Ovary (tissue), 9 donors: ENCODE measurements around the gene TPGS1. TPM values are rescaled to one million over a fixed set of nuclear protein-coding genes. Genes with fewer than 3 reads are reported as not detected.

Experiments
- DNase-seq, 5 donors: peaks; one replicate each; pipeline ENCODE4 v3.0.0-alpha.2; 2019 to 2020
- H3K27ac ChIP-seq, 2 donors: fragments of 200-600 bp; one replicate each; pipeline versions ENCODE4 v1.5.1 to v1.8.0; 2019 to 2022
- H3K27me3 ChIP-seq: fragments of 200-600 bp; one replicate; pipeline ENCODE4 v1.8.0; 2022
- H3K36me3 ChIP-seq: fragments of 200-600 bp; sonication (generic); one replicate; pipeline ENCODE4 v1.5.1; 2019
- H3K4me1 ChIP-seq: one replicate; pipeline ENCODE4 v1.8.1; 2013; ENCODE audit warnings: mild to moderate bottlenecking, moderate library complexity; ENCODE audit not compliant: insufficient read depth
- H3K4me3 ChIP-seq: fragments of 200-600 bp; sonication (generic); one replicate; pipeline ENCODE4 v1.5.1; 2017
- H3K9me3 ChIP-seq, 2 donors: fragments of 200-600 bp in 1 of 2; sonication (generic) in 1 of 2; one replicate each; pipeline versions ENCODE4 v1.5.1 to v1.8.1; 2013 to 2019; ENCODE audit warnings: mild to moderate bottlenecking in 1 of 2, moderate library complexity in 1 of 2
- EP300 ChIP-seq: sonication (generic); formaldehyde crosslinking; IDR thresholded peaks from one replicate; pipeline ENCODE4 v1.6.1; 2017; ENCODE audit warnings: antibody characterized with exemption
- POLR2A ChIP-seq: fragments of 450-650 bp; IDR thresholded peaks from one replicate; pipeline ENCODE4 v1.6.1; 2017; ENCODE audit warnings: antibody characterized with exemption, mild to moderate bottlenecking, moderate library complexity
- WGBS, 3 donors: extraction: QIAGEN DNeasy Blood & Tissue Kit in 1 of 3; methylation state at CpG; one replicate each; pipeline versions ENCODE4 v1.1.5 to v1.1.7; 2013 to 2017; 5-methylcytosine and 5-hydroxymethylcytosine counted together
- intact Hi-C, 4 donors: fragments of 100-400 bp; cut with DNase I; formaldehyde crosslinking; loops; one replicate each; pipeline versions ENCODE4 v1.11.0 to v1.15.1; 2022 to 2023
- polyA plus RNA-seq, 2 donors: library from polyadenylated mRNA; stranded (reverse); fragments of 200-250 nt in 1 of 2; fragments of 350-450 nt in 1 of 2; fragmentation: Illumina TruSeq in 1 of 2; extraction: RNeasy Lipid Tissue Mini Kit (QIAGEN cat#74804) in 1 of 2; gene quantifications; one replicate each; pipeline ENCODE4 v1.2.3, GENCODE V29; 2013 to 2014
- total RNA-seq, 7 donors: library from RNA; depleted of rRNA in 2 of 7; stranded (reverse); fragments of >200 nt in 2 of 7; fragmentation: NEBNext Ultra II Directional in 3 of 7; extraction: Animal tissue kit (Norgen Biotek cat#: 25700) in 3 of 7; gene quantifications; one replicate each; pipeline versions ENCODE4 v1.1.0 to v1.2.4, GENCODE V29; 2016 to 2023
- TF ChIP-seq, protein P1 (sequence below), 3 donors: fragments of 450-650 bp in 2 of 3; fragments of 200-600 bp in 1 of 3; IDR thresholded peaks; one replicate each; pipeline versions ENCODE4 v1.5.1 to v1.8.0; 2016 to 2022; ENCODE audit warnings: antibody characterized with exemption in 3 of 3, mild to moderate bottlenecking in 1 of 3
- donor health status: DM: no; HTN: no; CAD: no; lungs with moderate emphysema.
- donor health status: DM: no; HTN: no; CAD: no.
- donor health status: Bipolar disorder and iron deficiency.
- donor health status: DM: yes; HTN: yes; CAD: no.
- donor health status: DM: no; HTN: no; CAD: no.
- donor health status: DM: yes; HTN: yes; CAD: no.

TPGS1 gene
- total and polyA plus RNA-seq, 9 donors = 0.12 to 93.3 (median 24.7) TPM

DNA sequence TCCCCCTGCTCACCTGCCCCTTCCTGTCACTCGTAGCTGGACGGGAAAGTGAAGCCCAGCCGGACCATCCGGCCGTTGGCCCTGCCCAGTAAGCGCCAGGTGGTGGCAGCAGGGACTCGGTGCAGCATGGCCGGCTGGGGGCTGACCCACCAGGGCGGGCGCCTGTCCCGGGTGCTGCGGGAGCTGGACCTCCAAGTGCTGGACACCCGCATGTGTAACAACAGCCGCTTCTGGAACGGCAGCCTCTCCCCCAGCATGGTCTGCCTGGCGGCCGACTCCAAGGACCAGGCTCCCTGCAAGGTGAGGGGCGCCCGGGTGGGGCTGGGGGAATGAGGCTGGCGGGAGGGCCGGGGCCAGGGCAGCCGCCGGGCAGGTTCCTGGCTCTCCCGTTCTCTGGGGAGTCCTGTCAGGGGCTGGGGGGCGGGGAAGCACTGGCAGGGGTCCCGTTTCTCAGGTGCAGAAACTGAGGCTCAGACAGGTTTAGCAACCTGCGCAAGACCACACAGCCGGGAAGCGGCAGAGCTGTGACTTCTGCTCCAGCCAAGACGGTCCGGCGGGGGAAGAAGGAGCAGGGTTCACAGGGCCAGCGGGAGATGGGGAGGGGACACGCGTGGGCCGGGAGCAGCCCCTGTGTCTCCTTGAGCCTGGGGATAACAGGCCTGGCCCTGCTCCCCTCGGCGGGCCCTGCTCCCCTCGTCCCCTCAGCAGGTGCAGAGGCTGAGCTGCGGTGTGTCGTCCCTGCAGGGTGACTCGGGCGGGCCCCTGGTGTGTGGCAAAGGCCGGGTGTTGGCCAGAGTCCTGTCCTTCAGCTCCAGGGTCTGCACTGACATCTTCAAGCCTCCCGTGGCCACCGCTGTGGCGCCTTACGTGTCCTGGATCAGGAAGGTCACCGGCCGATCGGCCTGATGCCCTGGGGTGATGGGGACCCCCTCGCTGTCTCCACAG is 41.9 kb downstream of the TPGS1 start:
- Histone ChIP-seq H3K36me3 (no peaks in the 10 kb centered on the region), H3K27me3 (no peaks in the 10 kb centered on the region), H3K27ac (no peak overlapping the region), H3K9me3 (no peaks in the 10 kb centered on the region), H3K4me1 (no peaks in the 10 kb centered on the region), H3K4me3 (no peak overlapping the region)
- DNase-seq = no peak
- WGBS, 3 donors = 53 to 66% (median 56%) methylated on average over 50 to 52 of the region's 52 CpGs
- TF ChIP-seq POLR2A (no peak), EP300 (no peak)
- TF ChIP-seq, protein P1, sequence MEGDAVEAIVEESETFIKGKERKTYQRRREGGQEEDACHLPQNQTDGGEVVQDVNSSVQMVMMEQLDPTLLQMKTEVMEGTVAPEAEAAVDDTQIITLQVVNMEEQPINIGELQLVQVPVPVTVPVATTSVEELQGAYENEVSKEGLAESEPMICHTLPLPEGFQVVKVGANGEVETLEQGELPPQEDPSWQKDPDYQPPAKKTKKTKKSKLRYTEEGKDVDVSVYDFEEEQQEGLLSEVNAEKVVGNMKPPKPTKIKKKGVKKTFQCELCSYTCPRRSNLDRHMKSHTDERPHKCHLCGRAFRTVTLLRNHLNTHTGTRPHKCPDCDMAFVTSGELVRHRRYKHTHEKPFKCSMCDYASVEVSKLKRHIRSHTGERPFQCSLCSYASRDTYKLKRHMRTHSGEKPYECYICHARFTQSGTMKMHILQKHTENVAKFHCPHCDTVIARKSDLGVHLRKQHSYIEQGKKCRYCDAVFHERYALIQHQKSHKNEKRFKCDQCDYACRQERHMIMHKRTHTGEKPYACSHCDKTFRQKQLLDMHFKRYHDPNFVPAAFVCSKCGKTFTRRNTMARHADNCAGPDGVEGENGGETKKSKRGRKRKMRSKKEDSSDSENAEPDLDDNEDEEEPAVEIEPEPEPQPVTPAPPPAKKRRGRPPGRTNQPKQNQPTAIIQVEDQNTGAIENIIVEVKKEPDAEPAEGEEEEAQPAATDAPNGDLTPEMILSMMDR (IDR thresholded peaks at IDR 0.05) = no peak
- intact Hi-C loops = loop anchor here in 1 of 4 donors (5.0 kb wide), 1 partner anchor 408 kb away; no protein-coding TSS in a partner anchor

DNA sequence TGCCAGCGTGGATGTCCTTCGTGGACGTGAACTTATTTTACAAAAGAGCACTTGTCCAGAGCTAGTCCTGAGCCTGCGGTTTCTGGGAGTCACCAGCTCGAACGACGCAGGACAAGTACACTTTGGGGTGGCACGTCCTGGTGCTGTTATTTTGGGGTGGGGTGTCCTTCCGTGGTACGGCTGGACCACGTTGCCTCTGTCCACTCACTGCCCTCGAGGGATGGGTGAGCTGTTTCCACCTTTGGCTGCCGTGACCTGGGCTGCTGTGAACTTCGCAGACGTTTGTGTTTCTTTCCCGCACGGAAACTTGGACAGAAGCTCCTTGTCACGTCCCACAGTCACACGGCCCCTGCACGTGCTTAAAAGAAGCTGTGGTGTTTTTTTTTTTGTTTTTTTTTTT is 47.5 kb downstream of the TPGS1 start:
- DNase-seq = no peak
- peaks cover 6% of the 10 kb centered on the region for H3K4me1 ChIP-seq
- WGBS, 3 donors = 66 to 79% (median 71%) methylated on average over 20 of the region's 20 CpGs
- H3K36me3 ChIP-seq = no peaks in the 10 kb centered on the region
- H3K27ac ChIP-seq = no peak overlapping the region
- intact Hi-C loops = no loop called here
- no peak overlapping the region for H3K4me3 ChIP-seq
- no peaks in the 10 kb centered on the region for H3K9me3 ChIP-seq
- no peaks in the 10 kb centered on the region for H3K27me3 ChIP-seq
- TF ChIP-seq, protein P1 (IDR thresholded peaks at IDR 0.05) = no peak
- TF ChIP-seq EP300 (no peak), POLR2A (no peak)

DNA sequence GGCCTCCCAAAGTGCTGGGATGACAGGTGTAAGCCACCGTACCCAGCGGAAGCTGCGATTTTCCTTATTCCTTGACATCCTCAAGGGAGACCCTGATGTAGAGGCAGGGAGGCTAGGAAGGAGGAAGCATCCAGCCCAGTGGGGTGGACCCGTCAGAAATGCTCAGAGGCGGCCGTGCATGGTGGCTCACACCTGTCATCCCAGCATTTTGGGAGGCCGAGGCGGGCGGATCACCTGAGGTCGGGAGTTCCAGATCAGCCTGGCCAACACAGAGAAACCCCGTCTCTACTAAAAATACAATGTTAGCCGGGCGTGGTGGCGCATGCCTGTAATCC is 48.1 kb downstream of the TPGS1 start:
- TF ChIP-seq POLR2A (no peak), EP300 (no peak)
- TF ChIP-seq, protein P1 (IDR thresholded peaks at IDR 0.05) = no peak
- intact Hi-C loops = no loop called here
- Histone ChIP-seq H3K27ac (no peak overlapping the region), H3K4me3 (no peak overlapping the region), H3K9me3 (no peaks in the 10 kb centered on the region), H3K36me3 (no peaks in the 10 kb centered on the region), H3K27me3 (no peaks in the 10 kb centered on the region), H3K4me1 (peaks cover 6% of the 10 kb centered on the region)
- no peak for DNase-seq
- WGBS, 3 donors = 90 to 94% (median 93%) methylated on average over 14 of the region's 14 CpGs

DNA sequence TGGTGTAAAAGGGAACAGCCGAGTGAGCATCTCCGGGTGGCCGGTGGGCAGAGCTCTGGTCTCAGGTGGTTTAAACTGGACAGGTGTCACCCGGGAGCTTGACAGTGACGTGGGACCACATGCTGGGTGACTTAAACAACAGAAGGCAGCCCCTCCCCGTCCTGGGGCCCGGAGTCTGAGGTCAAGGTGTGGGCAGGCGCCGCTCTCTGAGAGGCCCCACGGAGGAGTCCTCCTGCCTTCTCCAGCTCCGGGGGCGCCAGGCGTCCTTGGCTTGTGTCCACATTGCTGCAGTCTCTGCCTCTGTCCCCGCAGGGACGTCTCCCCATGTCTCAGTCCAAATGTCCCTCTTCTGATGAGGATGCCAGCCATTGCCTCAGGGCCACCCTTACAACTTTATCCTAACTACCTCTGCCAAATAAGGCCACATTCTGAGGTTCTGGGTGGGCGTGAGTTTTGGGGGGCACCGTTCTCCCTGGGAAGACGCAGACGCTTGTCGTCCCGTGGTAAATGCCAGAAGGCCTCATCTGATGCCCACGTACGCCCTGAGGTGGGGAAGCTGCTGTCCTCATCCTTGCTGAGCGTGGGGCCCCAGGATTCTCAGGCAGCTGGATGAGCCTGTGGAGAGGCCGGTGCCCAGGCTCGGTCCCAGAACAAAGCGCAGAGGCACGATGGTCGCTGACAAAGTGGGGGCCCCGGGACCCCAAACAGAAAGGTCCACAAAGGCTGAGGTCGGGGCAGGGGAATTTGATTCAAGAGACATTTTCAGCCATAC is 49.5 kb downstream of the TPGS1 start:
- intact Hi-C loops = no loop called here
- H3K9me3 ChIP-seq = no peaks in the 10 kb centered on the region
- TF ChIP-seq, protein P1 (IDR thresholded peaks at IDR 0.05) = no peak
- TF ChIP-seq EP300 (no peak), POLR2A (no peak)
- H3K27me3 ChIP-seq = no peaks in the 10 kb centered on the region
- peaks cover 6% of the 10 kb centered on the region for H3K4me1 ChIP-seq
- peak in 1 of 5 donors; percentile 14 for DNase-seq
- no peak overlapping the region for H3K4me3 ChIP-seq
- 76 to 79% (median 77%) methylated on average over 31 of the region's 31 CpGs for WGBS, 3 donors
- H3K27ac ChIP-seq = no peak overlapping the region
- no peaks in the 10 kb centered on the region for H3K36me3 ChIP-seq
